H9 (cell line): ENCODE data around the gene ST6GALNAC2. TPM values are rescaled to one million over a fixed set of nuclear protein-coding genes. Genes with fewer than 3 reads are reported as not detected.

Source experiments
- DNase-seq: peaks from one replicate; pipeline ENCODE4 v3.0.0-alpha.2; 2017
- H2AFZ ChIP-seq: one replicate; pipeline ENCODE4 v1.6.1; 2013; ENCODE audit warnings: mild to moderate bottlenecking, low read length, control low read depth, moderate library complexity
- H2AK5ac ChIP-seq: 2 replicates; pipeline ENCODE4 v1.6.1; 2013; ENCODE audit warnings: low read length, control low read depth, mixed read lengths; ENCODE audit not compliant: insufficient read length
- H2BK120ac ChIP-seq: one replicate; pipeline ENCODE4 v1.6.1; 2013; ENCODE audit warnings: low read depth, mild to moderate bottlenecking, low read length, control low read depth, inconsistent platforms; ENCODE audit not compliant: poor library complexity, severe bottlenecking
- H2BK12ac ChIP-seq: 2 replicates; pipeline ENCODE4 v1.6.1; 2013; ENCODE audit warnings: low read length, control low read depth, mixed read lengths, low read depth; ENCODE audit not compliant: insufficient read length
- H2BK15ac ChIP-seq: 2 replicates; pipeline ENCODE4 v1.6.1; 2013; ENCODE audit warnings: low read depth, low read length, control low read depth
- H2BK20ac ChIP-seq: one replicate; pipeline ENCODE4 v1.6.1; 2013; ENCODE audit warnings: low read depth, mild to moderate bottlenecking, low read length, control low read depth, inconsistent platforms; ENCODE audit not compliant: poor library complexity, severe bottlenecking
- H2BK5ac ChIP-seq: 2 replicates; pipeline ENCODE4 v1.6.1; 2013; ENCODE audit warnings: low read length, control low read depth, mixed read lengths; ENCODE audit not compliant: insufficient read length
- H3K14ac ChIP-seq: 2 replicates; pipeline ENCODE4 v1.6.1; 2013; ENCODE audit warnings: low read length, control low read depth; ENCODE audit not compliant: insufficient read depth
- H3K18ac ChIP-seq: 2 replicates; pipeline ENCODE4 v1.6.1; 2013; ENCODE audit warnings: low read depth, mild to moderate bottlenecking, mixed read lengths, low read length, control low read depth; ENCODE audit not compliant: insufficient read length
- H3K23ac ChIP-seq: 2 replicates; pipeline ENCODE4 v1.6.1; 2013; ENCODE audit warnings: low read length, control low read depth, mixed read lengths, low read depth; ENCODE audit not compliant: insufficient read length
- H3K23me2 ChIP-seq: 2 replicates; pipeline ENCODE4 v1.6.1; 2013; ENCODE audit warnings: low read depth, mild to moderate bottlenecking, mixed read lengths, low read length, control low read depth; ENCODE audit not compliant: insufficient read length, poor library complexity, severe bottlenecking
- H3K27ac ChIP-seq: 2 replicates; pipeline ENCODE4 v1.5.1; 2013; ENCODE audit warnings: low read length, control low read depth, mixed read lengths, low read depth; ENCODE audit not compliant: insufficient read length
- H3K27me3 ChIP-seq: 2 replicates; pipeline ENCODE4 v1.6.1; 2013; ENCODE audit warnings: low read length, control low read depth, inconsistent platforms; ENCODE audit not compliant: insufficient read depth
- H3K4ac ChIP-seq: 2 replicates; pipeline ENCODE4 v1.6.1; 2013; ENCODE audit warnings: low read depth, mild to moderate bottlenecking, control low read depth, inconsistent platforms, low read length, moderate library complexity
- H3K4me1 ChIP-seq: 2 replicates; pipeline ENCODE4 v1.6.1; 2013; ENCODE audit warnings: low read length, control low read depth, inconsistent platforms; ENCODE audit not compliant: insufficient read depth
- H3K4me2 ChIP-seq: 2 replicates; pipeline ENCODE4 v1.6.1; 2013; ENCODE audit warnings: low read length, control low read depth, mixed read lengths; ENCODE audit not compliant: insufficient read length, insufficient read depth
- H3K56ac ChIP-seq: 2 replicates; pipeline ENCODE4 v1.6.1; 2013; ENCODE audit warnings: low read depth, mild to moderate bottlenecking, mixed read lengths, low read length, control low read depth; ENCODE audit not compliant: insufficient read length
- H3K79me1 ChIP-seq: 2 replicates; pipeline ENCODE4 v1.6.1; 2013; ENCODE audit warnings: low read depth, mild to moderate bottlenecking, moderate library complexity, low read length, control low read depth, inconsistent platforms; ENCODE audit not compliant: insufficient read depth, poor library complexity, severe bottlenecking
- H3K79me2 ChIP-seq: 2 replicates; pipeline ENCODE4 v1.6.1; 2013; ENCODE audit warnings: low read length, control low read depth, inconsistent platforms; ENCODE audit not compliant: insufficient read depth
- H3K9ac ChIP-seq: 2 replicates; pipeline ENCODE4 v1.6.1; 2013; ENCODE audit warnings: low read length, control low read depth, mixed read lengths; ENCODE audit not compliant: insufficient read length; ENCODE audit errors: extremely low read depth
- H3K9me3 ChIP-seq: one replicate; pipeline ENCODE4 v1.6.1; 2013; ENCODE audit warnings: low read depth, low read length, inconsistent platforms; ENCODE audit not compliant: control insufficient read depth
- H3T11ph ChIP-seq: one replicate; pipeline ENCODE4 v1.6.1; 2013; ENCODE audit warnings: mild to moderate bottlenecking, low read length, control low read depth, inconsistent platforms
- H4K20me1 ChIP-seq: one replicate; pipeline ENCODE4 v1.6.1; 2013; ENCODE audit not compliant: control insufficient read depth, insufficient read length, insufficient read depth
- H4K5ac ChIP-seq: 2 replicates; pipeline ENCODE4 v1.6.1; 2013; ENCODE audit warnings: low read depth, mild to moderate bottlenecking, mixed read lengths, low read length, control low read depth; ENCODE audit not compliant: insufficient read length
- H4K8ac ChIP-seq: replicated peaks from 2 replicates; pipeline ENCODE4 v1.6.1; 2013; ENCODE audit warnings: low read length, control low read depth, mixed read lengths, low read depth; ENCODE audit not compliant: insufficient read length
- H4K91ac ChIP-seq: 2 replicates; pipeline ENCODE4 v1.6.1; 2013; ENCODE audit warnings: low read depth, mild to moderate bottlenecking, moderate library complexity, mixed read lengths, low read length, control low read depth; ENCODE audit not compliant: insufficient read length
- H3K27ac Mint-ChIP-seq, 3 experiments: 2 replicates in 2 of 3; 3 replicates in 1 of 3; pipeline ENCODE4 v1.8.0; 2020 to 2021; ENCODE audit warnings: mixed read lengths in 3 of 3, mild to moderate bottlenecking in 1 of 3, moderate library complexity in 1 of 3
- H3K27me3 Mint-ChIP-seq: 2 replicates; pipeline ENCODE4 v1.8.0; 2021; ENCODE audit warnings: low read depth, mild to moderate bottlenecking, moderate library complexity, mixed read lengths
- H3K36me3 Mint-ChIP-seq, 3 experiments: 2 replicates in 2 of 3; 3 replicates in 1 of 3; pipeline ENCODE4 v1.8.0; 2020 to 2021; ENCODE audit warnings: low read depth in 3 of 3, mixed read lengths in 3 of 3; ENCODE audit not compliant: insufficient read depth in 1 of 3
- H3K4me1 Mint-ChIP-seq, 2 experiments: 2 replicates each; pipeline ENCODE4 v1.8.0; 2020; ENCODE audit warnings: mixed read lengths in 2 of 2
- H3K4me3 Mint-ChIP-seq, 2 experiments: 2 replicates in 1 of 2; 3 replicates in 1 of 2; pipeline ENCODE4 v1.8.0; 2020 to 2021; ENCODE audit warnings: mild to moderate bottlenecking in 2 of 2, mixed read lengths in 2 of 2, moderate library complexity in 1 of 2
- H3K9me3 Mint-ChIP-seq, 2 experiments: 2 replicates in 1 of 2; 3 replicates in 1 of 2; pipeline ENCODE4 v1.8.0; 2020; ENCODE audit warnings: mild to moderate bottlenecking in 2 of 2, mixed read lengths in 2 of 2, moderate library complexity in 1 of 2
- CTCF ChIP-seq: fragments of 200-600 bp; sonication (generic); conservative IDR thresholded peaks from 3 replicates; pipeline ENCODE4 v1.8.0; 2021; ENCODE audit warnings: antibody characterized with exemption, mild to moderate bottlenecking
- WGBS: extraction: QIAGEN DNeasy Blood & Tissue Kit; methylation state at CpG from one replicate; pipeline ENCODE4 v1.1.7; 2013; ENCODE audit warnings: missing lambda C conversion rate, low lambda C conversion rate, mixed read lengths; ENCODE audit not compliant: insufficient read length; ENCODE audit errors: extremely low coverage; 5-methylcytosine and 5-hydroxymethylcytosine counted together
- total RNA-seq: library from RNA; stranded (reverse); gene quantifications from 2 replicates; pipeline ENCODE4 v1.2.1, GENCODE V29; 2021

The ST6GALNAC2 gene
- total RNA-seq, 1 experiment from 2014 or later: 0.46 TPM

- Histone ChIP-seq H3K79me2 (no peaks in the 10 kb centered on the region), H3K56ac (no peak overlapping the region), H3K23ac (no peak overlapping the region), H3K27ac (no peak overlapping the region), H4K8ac (no peak overlapping the region), H2AFZ (no peak overlapping the region), H3K9ac (no peak overlapping the region), H3K23me2 (no peaks in the 10 kb centered on the region), H2BK20ac (no peak overlapping the region), H4K5ac (no peak overlapping the region), H2BK5ac (no peak overlapping the region), H4K91ac (no peak overlapping the region), H3K4me2 (no peak overlapping the region), H2BK12ac (no peak overlapping the region), H3K4ac (no peak overlapping the region), H3K18ac (no peak overlapping the region), H2BK15ac (no peak overlapping the region), H2AK5ac (no peak overlapping the region), H3K9me3 (no peaks in the 10 kb centered on the region), H4K20me1 (no peaks in the 10 kb centered on the region), H3K14ac (no peak overlapping the region), H2BK120ac (no peak overlapping the region), H3T11ph (no peak overlapping the region), H3K27me3 (no peaks in the 10 kb centered on the region), H3K4me1 (peaks cover 2% of the 10 kb centered on the region; the same call in 1 of the 2 replicates), H3K79me1 (no peaks in the 10 kb centered on the region)
- H3K4me1 Mint-ChIP-seq: peaks cover 26 to 34% of the 10 kb centered on the region in 2 experiments
- WGBS: no CpG with 5 or more reads among the region's 14 CpGs
- no peaks in the 10 kb centered on the region; the same call in 1 of the 2 replicates for H3K27me3 Mint-ChIP-seq
- DNase-seq: no peak
- no peak overlapping the region for H3K27ac Mint-ChIP-seq
- H3K36me3 Mint-ChIP-seq: no peaks in the 10 kb centered on the region
- no peak overlapping the region for H3K4me3 Mint-ChIP-seq
- TF ChIP-seq CTCF: no peak
- no peaks in the 10 kb centered on the region for H3K9me3 Mint-ChIP-seq
These were observed 48.1 kb upstream of the ST6GALNAC2 start for GRCh38 chr17:76633628-76634328.
